Gastrocnemius medialis (tissue), 4 donors: ENCODE results near the gene DHX15.

Source experiments
- POLR2A ChIP-seq, 2 donors: fragments of 450-650 bp; IDR thresholded peaks; one replicate each; pipeline ENCODE4 v1.6.1; 2017; ENCODE audit warnings: antibody characterized with exemption in 2 of 2, mild to moderate bottlenecking in 2 of 2, moderate library complexity in 2 of 2
- TF ChIP-seq, protein P1 (sequence below), 5 experiments: fragments of 450-650 bp in 3 of 5; fragments of 200-600 bp in 2 of 5; sonication (generic) in 2 of 5; IDR thresholded peaks in 4 of 5; conservative IDR thresholded peaks in 1 of 5; 1 replicate in 4 of 5; 2 replicates in 1 of 5; pipeline ENCODE4 v1.5.1; 2016 to 2019; ENCODE audit warnings: antibody characterized with exemption in 5 of 5, mild to moderate bottlenecking in 3 of 5, moderate library complexity in 3 of 5

DNA sequence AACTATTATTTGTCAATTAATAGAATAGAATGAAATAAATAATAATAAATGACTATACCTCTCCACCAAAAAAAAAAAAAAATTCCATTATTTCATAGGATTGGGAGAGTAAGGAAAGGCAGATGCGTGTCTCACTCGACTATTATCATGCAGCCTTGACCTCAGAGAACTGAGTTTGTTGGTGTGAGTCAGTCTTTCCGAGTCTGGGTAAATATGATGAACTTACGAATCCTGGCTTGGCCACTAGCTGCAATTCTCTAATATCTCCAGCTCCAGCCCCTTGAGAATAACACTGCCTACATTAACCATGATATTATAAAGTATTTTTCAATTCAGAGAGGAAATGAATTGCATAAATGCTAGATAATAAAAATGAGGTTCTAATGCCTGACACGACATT lies 46.6 kb upstream of the DHX15 start:
- TF ChIP-seq, protein P1, sequence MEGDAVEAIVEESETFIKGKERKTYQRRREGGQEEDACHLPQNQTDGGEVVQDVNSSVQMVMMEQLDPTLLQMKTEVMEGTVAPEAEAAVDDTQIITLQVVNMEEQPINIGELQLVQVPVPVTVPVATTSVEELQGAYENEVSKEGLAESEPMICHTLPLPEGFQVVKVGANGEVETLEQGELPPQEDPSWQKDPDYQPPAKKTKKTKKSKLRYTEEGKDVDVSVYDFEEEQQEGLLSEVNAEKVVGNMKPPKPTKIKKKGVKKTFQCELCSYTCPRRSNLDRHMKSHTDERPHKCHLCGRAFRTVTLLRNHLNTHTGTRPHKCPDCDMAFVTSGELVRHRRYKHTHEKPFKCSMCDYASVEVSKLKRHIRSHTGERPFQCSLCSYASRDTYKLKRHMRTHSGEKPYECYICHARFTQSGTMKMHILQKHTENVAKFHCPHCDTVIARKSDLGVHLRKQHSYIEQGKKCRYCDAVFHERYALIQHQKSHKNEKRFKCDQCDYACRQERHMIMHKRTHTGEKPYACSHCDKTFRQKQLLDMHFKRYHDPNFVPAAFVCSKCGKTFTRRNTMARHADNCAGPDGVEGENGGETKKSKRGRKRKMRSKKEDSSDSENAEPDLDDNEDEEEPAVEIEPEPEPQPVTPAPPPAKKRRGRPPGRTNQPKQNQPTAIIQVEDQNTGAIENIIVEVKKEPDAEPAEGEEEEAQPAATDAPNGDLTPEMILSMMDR (IDR thresholded peaks at IDR 0.05 in 4 of 5, conservative IDR thresholded peaks at IDR 0.05 in 1 of 5) = no peak
- TF ChIP-seq POLR2A (IDR thresholded peaks at IDR 0.05) = no peak
